Measurements from ENCODE around the gene TGM6. TPM values are rescaled to one million over a fixed set of nuclear protein-coding genes. Genes with fewer than 3 reads are reported as not detected.
"Not testable (repeated sequence)": the region's sequence is repeated elsewhere in the genome, so short reads cannot be mapped to it uniquely, and the experiment has no call there.

Gene TGM6
- total RNA-seq, 6 experiments from 2014 or later, result not detected

DNA sequence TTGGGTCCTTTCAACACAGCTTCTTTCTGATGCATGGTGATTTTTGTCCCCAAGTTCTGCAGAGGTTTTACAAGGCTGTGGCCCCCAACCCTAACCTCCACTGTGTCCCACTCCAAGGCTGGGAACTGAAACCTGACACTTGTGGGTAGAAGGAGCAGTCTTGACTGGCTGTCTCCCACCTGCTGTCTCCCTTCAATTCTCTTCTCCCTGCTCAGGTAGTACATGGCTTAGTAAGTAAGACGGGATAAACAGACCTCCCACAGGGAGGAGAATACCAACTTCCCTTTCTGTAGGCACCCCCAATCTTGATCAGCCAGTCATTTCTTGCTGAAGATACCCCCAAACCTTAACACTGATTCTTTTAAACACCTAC is 25.0 kb downstream of the TGM6 start:
- H3K36me3 Mint-ChIP-seq (ENCODE audit: low read depth), result no peaks in the 10 kb centered on the region; the same call in 1 of the 2 replicates
- H3K9me3 Mint-ChIP-seq, result peaks cover 16% of the 10 kb centered on the region
- H3K27ac Mint-ChIP-seq, result no peak overlapping the region
- TF ChIP-seq, protein P1, sequence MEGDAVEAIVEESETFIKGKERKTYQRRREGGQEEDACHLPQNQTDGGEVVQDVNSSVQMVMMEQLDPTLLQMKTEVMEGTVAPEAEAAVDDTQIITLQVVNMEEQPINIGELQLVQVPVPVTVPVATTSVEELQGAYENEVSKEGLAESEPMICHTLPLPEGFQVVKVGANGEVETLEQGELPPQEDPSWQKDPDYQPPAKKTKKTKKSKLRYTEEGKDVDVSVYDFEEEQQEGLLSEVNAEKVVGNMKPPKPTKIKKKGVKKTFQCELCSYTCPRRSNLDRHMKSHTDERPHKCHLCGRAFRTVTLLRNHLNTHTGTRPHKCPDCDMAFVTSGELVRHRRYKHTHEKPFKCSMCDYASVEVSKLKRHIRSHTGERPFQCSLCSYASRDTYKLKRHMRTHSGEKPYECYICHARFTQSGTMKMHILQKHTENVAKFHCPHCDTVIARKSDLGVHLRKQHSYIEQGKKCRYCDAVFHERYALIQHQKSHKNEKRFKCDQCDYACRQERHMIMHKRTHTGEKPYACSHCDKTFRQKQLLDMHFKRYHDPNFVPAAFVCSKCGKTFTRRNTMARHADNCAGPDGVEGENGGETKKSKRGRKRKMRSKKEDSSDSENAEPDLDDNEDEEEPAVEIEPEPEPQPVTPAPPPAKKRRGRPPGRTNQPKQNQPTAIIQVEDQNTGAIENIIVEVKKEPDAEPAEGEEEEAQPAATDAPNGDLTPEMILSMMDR (IDR thresholded peaks at IDR 0.05), result no peak
- H3K4me1 Mint-ChIP-seq (ENCODE audit: low read depth), result peaks cover 5% of the 10 kb centered on the region
- DNase-seq, result no peak
- H3K27me3 Mint-ChIP-seq (ENCODE audit: insufficient read depth), result peaks cover 3% of the 10 kb centered on the region; the same call in 1 of the 2 replicates
- no peak overlapping the region for H3K4me3 Mint-ChIP-seq

DNA sequence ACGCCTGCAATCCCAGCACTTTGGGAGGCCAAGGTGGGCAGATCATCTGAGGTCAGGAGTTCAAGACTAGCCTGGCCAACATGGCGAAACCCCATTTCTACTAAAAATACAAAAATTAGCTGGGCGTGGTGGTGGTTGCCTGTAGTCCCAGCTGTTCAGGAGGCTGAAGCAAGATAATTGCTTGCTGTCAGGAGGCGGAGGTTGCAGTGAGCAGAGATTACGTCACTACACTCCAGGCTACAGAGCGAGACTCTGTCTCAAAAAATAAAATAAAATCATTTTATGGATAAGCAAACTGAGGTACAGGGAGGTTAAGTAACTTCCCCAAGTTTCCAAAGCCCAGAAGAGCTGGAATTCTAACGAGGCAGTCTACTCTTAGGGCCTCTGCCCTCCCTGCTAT is 26.7 kb downstream of the TGM6 start:
- not testable (repeated sequence) for H3K27ac Mint-ChIP-seq; DNase-seq; H3K4me1 Mint-ChIP-seq (ENCODE audit: low read depth); H3K36me3 Mint-ChIP-seq (ENCODE audit: low read depth); H3K4me3 Mint-ChIP-seq; H3K27me3 Mint-ChIP-seq (ENCODE audit: insufficient read depth)
- peaks cover 16% of the 10 kb centered on the region for H3K9me3 Mint-ChIP-seq

DNA sequence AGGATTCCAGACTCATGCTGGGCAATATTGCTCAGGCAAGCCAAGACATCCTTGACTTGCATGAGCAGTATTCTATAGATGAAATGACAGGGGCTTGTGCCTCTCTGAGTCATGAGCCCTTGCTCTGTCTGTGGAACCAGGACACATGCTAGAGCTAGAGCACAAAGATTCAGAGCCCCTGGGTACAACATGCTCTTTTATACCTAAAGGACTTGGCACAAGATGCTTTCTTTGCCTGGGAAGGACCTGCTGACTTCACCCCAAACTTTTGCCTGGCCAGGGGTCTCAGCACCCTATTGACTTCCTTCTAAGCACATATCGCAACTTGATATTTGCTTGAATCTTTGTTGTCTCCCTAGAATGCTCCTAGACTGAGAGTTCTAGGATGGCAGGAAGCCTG is 27.4 kb downstream of the TGM6 start:
- TF ChIP-seq, protein P1 (IDR thresholded peaks at IDR 0.05), result no peak
- no peak overlapping the region for H3K4me3 Mint-ChIP-seq
- no peak overlapping the region for H3K27ac Mint-ChIP-seq
- DNase-seq, result no peak
- H3K36me3 Mint-ChIP-seq (ENCODE audit: low read depth), result no peaks in the 10 kb centered on the region; the same call in 1 of the 2 replicates
- H3K27me3 Mint-ChIP-seq (ENCODE audit: insufficient read depth), result peaks cover 5% of the 10 kb centered on the region
- H3K4me1 Mint-ChIP-seq (ENCODE audit: low read depth), result no peaks in the 10 kb centered on the region
- peaks cover 16% of the 10 kb centered on the region for H3K9me3 Mint-ChIP-seq

DNA sequence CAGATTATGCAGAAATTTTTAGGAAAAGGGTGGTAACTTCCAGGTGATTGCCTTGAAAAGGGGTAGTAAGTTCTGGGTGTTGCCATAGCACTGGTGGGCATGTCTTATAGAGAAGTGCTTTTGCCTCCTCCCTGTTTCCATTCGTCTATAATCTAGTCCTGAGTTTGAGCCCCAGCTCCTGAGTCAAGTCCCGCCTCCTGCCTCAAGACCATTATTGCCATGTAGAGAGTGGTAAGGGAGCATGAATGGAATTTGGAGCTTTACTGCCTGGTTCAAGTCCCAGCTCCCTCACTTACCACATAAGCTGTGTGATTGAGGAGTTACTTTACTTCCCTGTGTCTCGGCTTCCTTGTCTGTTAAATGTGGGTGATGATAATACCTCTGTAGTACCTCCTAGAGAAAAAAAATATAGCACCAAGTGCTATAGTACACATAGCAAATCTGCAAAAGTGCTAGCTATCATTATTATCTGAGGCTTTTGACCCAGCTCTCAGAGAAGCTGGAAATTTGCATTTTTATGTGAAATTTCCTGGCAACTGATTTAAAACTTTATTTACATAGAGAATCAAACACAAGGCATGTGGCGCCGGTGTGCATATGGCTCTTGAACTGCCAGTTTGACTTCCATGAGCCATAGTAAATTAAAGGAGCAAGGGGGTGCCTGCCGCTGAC is 36.0 kb downstream of the TGM6 start:
- TF ChIP-seq, protein P1 (IDR thresholded peaks at IDR 0.05), result no peak
- no peaks in the 10 kb centered on the region for H3K4me1 Mint-ChIP-seq (ENCODE audit: low read depth)
- no peak for DNase-seq
- no peak overlapping the region for H3K4me3 Mint-ChIP-seq
- H3K27ac Mint-ChIP-seq, result no peak overlapping the region
- no peaks in the 10 kb centered on the region for H3K36me3 Mint-ChIP-seq (ENCODE audit: low read depth)
- H3K27me3 Mint-ChIP-seq (ENCODE audit: insufficient read depth), result peaks cover 31% of the 10 kb centered on the region
- no peaks in the 10 kb centered on the region for H3K9me3 Mint-ChIP-seq

DNA sequence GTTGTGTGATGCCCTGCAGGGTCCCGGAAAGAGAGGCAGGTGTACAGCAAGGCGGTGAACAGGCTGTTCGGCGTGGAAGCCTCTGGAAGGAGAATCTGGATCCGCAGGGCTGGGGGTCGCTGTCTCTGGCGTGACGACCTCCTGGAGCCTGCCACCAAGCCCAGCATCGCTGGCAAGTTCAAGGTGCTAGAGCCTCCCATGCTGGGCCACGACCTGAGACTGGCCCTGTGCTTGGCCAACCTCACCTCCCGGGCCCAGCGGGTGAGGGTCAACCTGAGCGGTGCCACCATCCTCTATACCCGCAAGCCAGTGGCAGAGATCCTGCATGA is 36.5 kb downstream of the TGM6 start:
- H3K27me3 Mint-ChIP-seq (ENCODE audit: insufficient read depth), result peaks cover 31% of the 10 kb centered on the region
- H3K9me3 Mint-ChIP-seq, result no peaks in the 10 kb centered on the region
- H3K4me1 Mint-ChIP-seq (ENCODE audit: low read depth), result no peaks in the 10 kb centered on the region
- no peak for DNase-seq
- H3K4me3 Mint-ChIP-seq, result no peak overlapping the region
- TF ChIP-seq, protein P1 (IDR thresholded peaks at IDR 0.05), result no peak
- H3K27ac Mint-ChIP-seq, result no peak overlapping the region
- no peaks in the 10 kb centered on the region for H3K36me3 Mint-ChIP-seq (ENCODE audit: low read depth)

DNA sequence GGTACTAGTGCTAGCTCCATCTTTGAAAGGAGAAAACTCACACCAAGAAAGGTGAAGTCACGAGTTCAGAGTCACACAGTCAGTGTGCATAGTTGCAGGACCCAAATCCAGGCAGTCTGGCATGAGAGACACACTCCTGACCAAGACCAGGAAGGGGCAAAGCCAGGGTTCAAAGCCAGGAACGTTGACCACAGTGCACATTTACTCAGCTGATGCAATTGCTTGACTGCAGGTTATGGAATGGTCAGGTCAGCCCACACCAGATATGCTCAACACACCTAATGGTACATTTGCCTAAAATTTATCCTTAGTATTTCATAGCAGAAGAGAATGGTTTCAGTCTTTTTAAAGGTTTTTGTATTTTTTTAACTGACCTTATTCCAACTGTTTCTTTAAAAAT is 37.7 kb downstream of the TGM6 start:
- Mint-ChIP-seq H3K27ac (no peak overlapping the region), H3K9me3 (no peaks in the 10 kb centered on the region), H3K36me3 (ENCODE audit: low read depth) (no peaks in the 10 kb centered on the region), H3K4me3 (no peak overlapping the region), H3K27me3 (ENCODE audit: insufficient read depth) (peaks cover 28% of the 10 kb centered on the region), H3K4me1 (ENCODE audit: low read depth) (no peaks in the 10 kb centered on the region)
- no peak for DNase-seq
- TF ChIP-seq, protein P1 (IDR thresholded peaks at IDR 0.05), result no peak

Measured in HFFc6 (cell line).